SK-N-MC (cell line): ENCODE measurements around the gene PREB.

Experiments
- EZH2 ChIP-seq: fragments of 200-600 bp; sonication (generic); IDR thresholded peaks from one replicate; pipeline ENCODE4 v1.6.1; 2017; ENCODE audit warnings: antibody characterized with exemption
- FOXP2 ChIP-seq: optimal IDR thresholded peaks from 2 replicates; pipeline ENCODE3; 2011; ENCODE audit warnings: mild to moderate bottlenecking, moderate library complexity; ENCODE audit not compliant: insufficient read depth; ENCODE audit errors: extremely low read length, control extremely low read depth
- POLR2AphosphoS5 ChIP-seq: IDR thresholded peaks from 2 replicates; pipeline ENCODE4 v1.6.1; 2012; ENCODE audit warnings: mild to moderate bottlenecking, low read depth, low read length, borderline replicate concordance

DNA sequence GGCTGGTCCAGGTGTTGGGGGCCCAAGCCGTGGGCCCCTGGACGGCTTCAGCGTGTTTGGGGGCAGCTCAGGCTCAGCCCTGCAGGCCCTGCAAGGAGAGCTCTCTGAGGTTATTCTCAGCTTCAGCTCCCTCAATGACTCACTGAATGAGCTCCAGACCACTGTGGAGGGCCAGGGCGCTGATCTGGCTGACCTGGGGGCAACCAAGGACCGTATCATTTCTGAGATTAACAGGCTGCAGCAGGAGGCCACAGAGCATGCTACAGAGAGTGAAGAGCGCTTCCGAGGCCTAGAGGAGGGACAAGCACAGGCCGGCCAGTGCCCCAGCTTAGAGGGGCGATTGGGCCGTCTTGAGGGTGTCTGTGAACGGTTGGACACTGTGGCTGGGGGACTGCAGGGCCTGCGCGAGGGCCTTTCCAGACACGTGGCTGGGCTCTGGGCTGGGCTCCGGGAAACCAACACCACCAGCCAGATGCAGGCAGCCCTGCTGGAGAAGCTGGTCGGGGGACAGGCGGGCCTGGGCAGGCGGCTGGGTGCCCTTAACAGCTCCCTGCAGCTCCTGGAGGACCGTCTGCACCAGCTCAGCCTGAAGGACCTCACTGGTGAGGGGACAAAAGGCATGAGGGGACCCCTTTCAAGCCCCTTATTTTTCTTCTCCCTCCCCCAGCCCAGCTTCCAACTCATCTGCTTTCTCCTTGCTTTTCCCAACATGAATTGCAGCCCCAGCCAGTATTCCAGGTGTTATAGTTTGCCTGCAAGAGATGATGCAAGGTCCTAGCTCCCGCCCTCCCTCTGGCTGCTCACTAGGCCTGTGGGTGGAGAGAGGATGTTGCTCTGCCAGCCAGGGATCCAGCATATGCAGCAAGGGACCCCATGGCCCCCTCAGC is 50.8 kb downstream of the PREB start:
- TF ChIP-seq POLR2AphosphoS5, result no peak
- TF ChIP-seq EZH2, result no peak
- no peak for TF ChIP-seq FOXP2
